Measurements from ENCODE around the gene C6orf89.

- TF ChIP-seq POLR2A (IDR thresholded peaks at IDR 0.05) = no peak
- TF ChIP-seq CTCF (IDR thresholded peaks at IDR 0.05) = no peak
- peak in 1 of 4 donors; percentile 15 for TF ChIP-seq EP300 (IDR thresholded peaks at IDR 0.05)
- peak; percentile 52 to 76 for TF ChIP-seq POLR2AphosphoS5 (IDR thresholded peaks at IDR 0.05)
Measured at GRCh38 chr6:36853325-36853724, 32.4 kb upstream of the C6orf89 start.
